Liver (tissue), 9 donors: ENCODE data around the gene ADRA2B. TPM values are rescaled to one million over a fixed set of nuclear protein-coding genes. Genes with fewer than 3 reads are reported as not detected.

Experiments
- DNase-seq: peaks from one replicate; pipeline ENCODE4 v3.0.0-alpha.2; 2017; ENCODE audit warnings: low spot score
- H3K27ac ChIP-seq, 2 donors: one replicate each; pipeline ENCODE4 v1.7.0; 2013; ENCODE audit warnings: inconsistent platforms in 2 of 2, low read length in 2 of 2, control low read depth in 1 of 2, low read depth in 1 of 2, mild to moderate bottlenecking in 1 of 2
- H3K27me3 ChIP-seq, 4 donors: one replicate each; pipeline versions ENCODE4 v1.6.1 to v1.7.0; 2013; ENCODE audit warnings: low read length in 3 of 4, inconsistent platforms in 1 of 4, mild to moderate bottlenecking in 1 of 4, moderate library complexity in 1 of 4; ENCODE audit not compliant: control insufficient read depth in 4 of 4, insufficient read depth in 4 of 4
- H3K36me3 ChIP-seq, 4 donors: one replicate each; pipeline versions ENCODE4 v1.6.1 to v1.7.0; 2013; ENCODE audit warnings: low read length in 3 of 4, mild to moderate bottlenecking in 3 of 4, low read depth in 1 of 4, moderate library complexity in 1 of 4; ENCODE audit not compliant: control insufficient read depth in 4 of 4, insufficient read depth in 3 of 4
- H3K4me1 ChIP-seq, 4 donors: one replicate each; pipeline versions ENCODE4 v1.6.1 to v1.7.0; 2013; ENCODE audit warnings: low read length in 3 of 4, mild to moderate bottlenecking in 3 of 4, moderate library complexity in 1 of 4; ENCODE audit not compliant: control insufficient read depth in 4 of 4, insufficient read depth in 4 of 4
- H3K4me3 ChIP-seq, 3 donors: one replicate each; pipeline versions ENCODE4 v1.6.1 to v1.7.0; 2013; ENCODE audit warnings: low read length in 3 of 3, control low read depth in 1 of 3, low read depth in 1 of 3, mild to moderate bottlenecking in 1 of 3
- H3K9ac ChIP-seq, 2 donors: one replicate each; pipeline ENCODE4 v1.7.0; 2013; ENCODE audit warnings: low read length in 2 of 2, mild to moderate bottlenecking in 2 of 2, moderate library complexity in 2 of 2, control low read depth in 1 of 2, low read depth in 1 of 2
- H3K9me3 ChIP-seq, 4 donors: one replicate each; pipeline versions ENCODE4 v1.6.1 to v1.7.0; 2013; ENCODE audit warnings: low read length in 3 of 4; ENCODE audit not compliant: control insufficient read depth in 4 of 4
- EGR1 ChIP-seq, 2 donors: IDR thresholded peaks; 2 replicates each; pipeline ENCODE4 v1.6.1; 2016 to 2018; ENCODE audit warnings: antibody characterized with exemption in 2 of 2, low read depth in 2 of 2
- FOXA2 ChIP-seq: IDR thresholded peaks from 2 replicates; pipeline ENCODE4 v1.6.1; 2016; ENCODE audit warnings: antibody characterized with exemption
- HNF4A ChIP-seq, 2 donors: conservative IDR thresholded peaks; 2 replicates each; pipeline ENCODE4 v1.6.1; 2016; ENCODE audit warnings: antibody characterized with exemption in 2 of 2, mild to moderate bottlenecking in 2 of 2
- HNF4G ChIP-seq: IDR thresholded peaks from 2 replicates; pipeline ENCODE4 v1.6.1; 2016; ENCODE audit warnings: antibody characterized with exemption
- JUND ChIP-seq, 2 donors: IDR thresholded peaks; 2 replicates each; pipeline ENCODE4 v1.6.1; 2016; ENCODE audit warnings: antibody characterized with exemption in 2 of 2
- MAX ChIP-seq: IDR thresholded peaks from 2 replicates; pipeline ENCODE4 v1.6.1; 2016; ENCODE audit warnings: antibody characterized with exemption
- NR2F2 ChIP-seq: IDR thresholded peaks from 2 replicates; pipeline ENCODE4 v1.6.1; 2016; ENCODE audit warnings: antibody characterized with exemption
- SP1 ChIP-seq: IDR thresholded peaks from 2 replicates; pipeline ENCODE4 v1.6.1; 2018; ENCODE audit warnings: antibody characterized with exemption, mild to moderate bottlenecking
- ZBTB33 ChIP-seq: IDR thresholded peaks from 2 replicates; pipeline ENCODE4 v1.6.1; 2016; ENCODE audit warnings: antibody characterized with exemption
- WGBS: extraction: QIAGEN DNeasy Blood & Tissue Kit; methylation state at CpG from one replicate; pipeline ENCODE4 v1.1.7; 2013; 5-methylcytosine and 5-hydroxymethylcytosine counted together
- polyA plus RNA-seq, 2 donors: library from polyadenylated mRNA; stranded (reverse) in 1 of 2; unstranded in 1 of 2; fragments of 200-250 nt in 1 of 2; fragments of >200 nt in 1 of 2; fragmentation: Nextera tagmentation in 1 of 2; extraction: Ambion mirVana in 1 of 2; gene quantifications; one replicate each; pipeline versions ENCODE4 v1.2.1 to v1.2.3, GENCODE V29; 2013 to 2015
- total RNA-seq, 2 donors: library from RNA; depleted of rRNA; stranded (reverse); fragments of >200 nt; gene quantifications; one replicate each; pipeline ENCODE4 v1.2.3, GENCODE V29; 2014
- TF ChIP-seq, protein P1 (sequence below): IDR thresholded peaks from 2 replicates; pipeline ENCODE4 v1.6.1; 2016; ENCODE audit warnings: antibody characterized with exemption, mild to moderate bottlenecking
- TF ChIP-seq, protein P2 (sequence below): IDR thresholded peaks from 2 replicates; pipeline ENCODE4 v1.6.1; 2016; ENCODE audit warnings: antibody characterized with exemption
- donor health status: healthy.
- donor health status: healthy.
- donor health status: healthy.
- donor health status: healthy.
- donor health status: healthy.

The ADRA2B gene
- total and polyA plus RNA-seq, 4 donors: 1.3 to 8.6 (median 3.0) TPM

DNA sequence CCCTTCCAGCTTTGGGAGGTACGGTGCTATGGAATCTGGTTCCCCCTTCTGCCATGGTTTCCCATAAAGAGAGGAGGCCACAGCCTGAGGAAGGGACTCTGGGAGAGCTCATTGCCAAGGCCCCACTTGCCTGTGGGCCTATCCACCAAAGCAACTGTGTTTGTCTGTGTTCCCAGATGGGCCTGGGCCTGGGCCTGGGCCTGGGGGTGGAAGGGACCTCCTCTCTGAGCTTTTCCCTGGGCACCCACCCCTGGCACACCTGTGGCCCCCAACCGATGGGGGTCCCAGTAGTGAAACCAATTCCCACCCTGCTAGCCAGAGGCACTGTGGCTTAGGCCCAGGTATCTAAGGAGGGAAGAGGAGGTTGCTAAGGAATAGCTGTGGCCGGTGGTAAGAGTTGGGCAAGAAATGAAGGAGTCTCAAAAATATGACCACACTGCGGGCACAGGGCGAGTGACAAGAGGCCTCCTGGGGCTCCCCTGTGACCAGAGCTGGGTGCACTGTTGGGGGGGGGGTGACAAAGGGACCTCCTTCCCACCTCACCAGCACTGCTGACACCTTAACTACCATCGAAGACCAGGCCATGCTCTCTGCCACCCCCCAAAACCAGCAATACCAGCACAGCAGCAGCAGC, 33.8 kb upstream of the ADRA2B start:
- TF ChIP-seq, protein P1, sequence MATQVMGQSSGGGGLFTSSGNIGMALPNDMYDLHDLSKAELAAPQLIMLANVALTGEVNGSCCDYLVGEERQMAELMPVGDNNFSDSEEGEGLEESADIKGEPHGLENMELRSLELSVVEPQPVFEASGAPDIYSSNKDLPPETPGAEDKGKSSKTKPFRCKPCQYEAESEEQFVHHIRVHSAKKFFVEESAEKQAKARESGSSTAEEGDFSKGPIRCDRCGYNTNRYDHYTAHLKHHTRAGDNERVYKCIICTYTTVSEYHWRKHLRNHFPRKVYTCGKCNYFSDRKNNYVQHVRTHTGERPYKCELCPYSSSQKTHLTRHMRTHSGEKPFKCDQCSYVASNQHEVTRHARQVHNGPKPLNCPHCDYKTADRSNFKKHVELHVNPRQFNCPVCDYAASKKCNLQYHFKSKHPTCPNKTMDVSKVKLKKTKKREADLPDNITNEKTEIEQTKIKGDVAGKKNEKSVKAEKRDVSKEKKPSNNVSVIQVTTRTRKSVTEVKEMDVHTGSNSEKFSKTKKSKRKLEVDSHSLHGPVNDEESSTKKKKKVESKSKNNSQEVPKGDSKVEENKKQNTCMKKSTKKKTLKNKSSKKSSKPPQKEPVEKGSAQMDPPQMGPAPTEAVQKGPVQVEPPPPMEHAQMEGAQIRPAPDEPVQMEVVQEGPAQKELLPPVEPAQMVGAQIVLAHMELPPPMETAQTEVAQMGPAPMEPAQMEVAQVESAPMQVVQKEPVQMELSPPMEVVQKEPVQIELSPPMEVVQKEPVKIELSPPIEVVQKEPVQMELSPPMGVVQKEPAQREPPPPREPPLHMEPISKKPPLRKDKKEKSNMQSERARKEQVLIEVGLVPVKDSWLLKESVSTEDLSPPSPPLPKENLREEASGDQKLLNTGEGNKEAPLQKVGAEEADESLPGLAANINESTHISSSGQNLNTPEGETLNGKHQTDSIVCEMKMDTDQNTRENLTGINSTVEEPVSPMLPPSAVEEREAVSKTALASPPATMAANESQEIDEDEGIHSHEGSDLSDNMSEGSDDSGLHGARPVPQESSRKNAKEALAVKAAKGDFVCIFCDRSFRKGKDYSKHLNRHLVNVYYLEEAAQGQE: no peak
- TF ChIP-seq NR2F2 (no peak), HNF4A (conservative IDR thresholded peaks at IDR 0.05) (no peak), ZBTB33 (no peak), MAX (no peak)
- Histone ChIP-seq H3K4me3 (no peak overlapping the region), H3K27ac (no peak overlapping the region), H3K36me3 (no peaks in the 10 kb centered on the region), H3K4me1 (peaks cover 0 to 2% (median under 1%) of the 10 kb centered on the region in 4 donors), H3K9me3 (no peaks in the 10 kb centered on the region), H3K27me3 (no peaks in the 10 kb centered on the region), H3K9ac (no peak overlapping the region)
- 92% methylated on average over 6 of the region's 6 CpGs for WGBS
- no peak for DNase-seq

GRCh38 chr2:96148410-96149217, 32.2 kb upstream of the ADRA2B start:
- TF ChIP-seq HNF4G (no peak), EGR1 (IDR thresholded peaks at IDR 0.05; ENCODE audit: low read depth in 2 of 2) (no peak), SP1 (no peak), JUND (IDR thresholded peaks at IDR 0.05) (no peak), FOXA2 (no peak), NR2F2 (no peak), HNF4A (conservative IDR thresholded peaks at IDR 0.05) (no peak)
- TF ChIP-seq, protein P2, sequence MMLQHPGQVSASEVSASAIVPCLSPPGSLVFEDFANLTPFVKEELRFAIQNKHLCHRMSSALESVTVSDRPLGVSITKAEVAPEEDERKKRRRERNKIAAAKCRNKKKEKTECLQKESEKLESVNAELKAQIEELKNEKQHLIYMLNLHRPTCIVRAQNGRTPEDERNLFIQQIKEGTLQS: no peak
- Histone ChIP-seq H3K9me3 (no peaks in the 10 kb centered on the region), H3K4me1 (peaks cover 0 to 8% (median 5%) of the 10 kb centered on the region in 4 donors), H3K27me3 (no peaks in the 10 kb centered on the region), H3K4me3 (no peak overlapping the region), H3K27ac (peak overlapping the region in 1 of 2 donors; percentile 32), H3K9ac (no peak overlapping the region), H3K36me3 (no peaks in the 10 kb centered on the region)
- 71% methylated on average over 29 of the region's 29 CpGs for WGBS
- DNase-seq: no peak
